NOMO-1 treated with DMSO at 0.1 percent for 48 hours (cell line): ENCODE data around the gene IPO5.
"Not testable (repeated sequence)": the region's sequence is repeated elsewhere in the genome, so short reads cannot be mapped to it uniquely, and the experiment has no call there.

ENCODE experiments used
- DNase-seq: peaks from one replicate; lab custom pipeline; 2025; ENCODE audit not compliant: unreplicated experiment; lab: John Stamatoyannopoulos, UW

Gene IPO5

DNA sequence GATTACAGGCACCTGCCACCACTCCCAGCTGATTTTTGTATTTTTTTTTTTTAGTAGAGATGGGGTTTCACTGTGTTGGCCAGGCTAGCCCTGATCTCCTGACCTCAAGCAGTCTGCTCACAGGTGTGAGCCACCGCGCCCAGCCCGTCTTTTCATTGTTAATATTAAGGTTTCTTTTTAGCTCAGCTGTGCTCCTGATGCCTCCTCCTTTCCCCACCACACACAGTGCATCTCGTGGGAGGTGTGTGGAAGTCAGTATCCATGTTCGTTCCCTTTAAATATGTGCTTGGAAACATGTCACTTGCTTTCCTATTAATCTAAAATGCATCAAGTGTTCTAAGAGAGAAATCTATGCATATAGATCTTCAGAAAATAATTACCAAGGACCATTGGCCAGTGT lies 53.5 kb downstream of the IPO5 start:
- no peak for DNase-seq

DNA sequence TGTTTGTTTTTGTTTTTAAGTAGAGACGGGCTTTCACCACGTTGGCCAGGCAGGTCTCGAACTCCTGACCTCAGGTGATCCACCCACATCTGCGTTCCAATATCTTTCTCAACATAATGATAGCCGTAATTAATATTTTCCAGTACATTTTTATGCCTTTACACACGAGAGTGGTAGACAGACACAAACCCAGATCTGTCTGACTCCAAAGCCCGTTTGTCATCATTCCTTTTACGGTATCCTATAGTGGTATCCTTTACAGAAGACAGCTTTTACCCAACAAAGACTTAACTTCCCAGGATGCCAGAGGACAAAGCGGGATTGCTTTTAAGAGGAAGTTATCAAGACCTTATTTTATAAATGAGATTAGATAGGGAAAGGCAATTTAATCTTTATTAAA lies 59.8 kb downstream of the IPO5 start:
- DNase-seq = no peak

- no peak for DNase-seq
Observed at GRCh38 chr13:98014766-98015165, 61.3 kb downstream of the IPO5 start.

GRCh38 chr13:98018293-98018692 lies 64.8 kb downstream of the IPO5 start:
- no peak for DNase-seq

DNA sequence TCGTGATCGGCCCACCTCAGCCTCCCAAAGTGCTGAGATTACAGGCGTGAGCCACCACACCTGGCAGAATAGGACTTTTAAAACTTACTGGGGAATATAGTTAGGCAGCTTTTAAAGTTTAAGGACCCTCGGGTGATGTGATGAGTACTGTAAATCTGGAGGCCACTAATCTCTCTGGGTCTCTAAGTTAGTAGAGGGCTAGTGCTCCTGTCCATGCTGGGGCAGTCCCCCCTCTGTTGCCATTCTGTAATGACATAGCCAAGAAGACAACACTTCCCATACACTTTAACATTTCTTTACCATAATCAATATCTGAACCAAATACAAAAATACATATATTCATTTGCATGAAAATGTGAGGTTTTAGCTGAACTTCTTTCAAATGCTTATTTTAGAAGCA lies 65.7 kb downstream of the IPO5 start:
- no peak for DNase-seq

DNA sequence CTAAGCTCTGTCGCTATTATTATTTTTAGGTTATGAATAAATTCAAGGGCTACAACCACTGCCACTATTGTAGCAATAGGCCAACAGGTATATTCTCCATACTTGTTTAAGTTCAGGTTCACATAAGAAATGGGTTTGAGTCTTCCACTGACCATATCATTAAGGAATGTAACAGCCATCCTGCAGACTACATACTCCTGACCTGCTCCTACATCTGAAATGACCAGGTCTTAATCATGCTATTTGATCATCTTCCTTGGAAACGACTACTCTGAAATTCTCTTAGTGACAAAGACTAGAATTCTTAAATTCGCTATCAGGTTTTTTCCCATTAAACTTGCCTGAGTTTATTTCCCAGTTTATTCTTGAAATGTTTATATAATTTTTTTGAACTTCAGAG lies 66.8 kb downstream of the IPO5 start:
- no peak for DNase-seq

DNA sequence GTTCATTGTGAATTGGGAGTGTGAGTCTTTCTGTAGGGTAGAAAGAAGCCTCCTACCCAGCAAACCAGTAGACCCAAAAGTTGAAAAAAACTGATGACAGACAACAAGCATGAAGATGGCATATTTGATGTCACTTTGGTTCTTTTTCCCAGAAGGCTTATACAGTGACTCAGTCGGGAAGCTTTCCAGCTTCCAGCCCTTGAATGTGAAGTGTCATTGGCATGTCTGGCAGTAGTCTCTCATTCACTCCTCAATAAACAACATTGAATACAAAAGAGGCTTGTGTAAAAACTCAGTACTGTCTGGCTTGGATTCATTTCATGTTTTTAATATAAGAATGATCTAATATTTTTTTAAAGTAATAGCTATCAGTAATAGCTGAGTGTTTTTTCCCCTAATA lies 68.7 kb downstream of the IPO5 start:
- no peak for DNase-seq

DNA sequence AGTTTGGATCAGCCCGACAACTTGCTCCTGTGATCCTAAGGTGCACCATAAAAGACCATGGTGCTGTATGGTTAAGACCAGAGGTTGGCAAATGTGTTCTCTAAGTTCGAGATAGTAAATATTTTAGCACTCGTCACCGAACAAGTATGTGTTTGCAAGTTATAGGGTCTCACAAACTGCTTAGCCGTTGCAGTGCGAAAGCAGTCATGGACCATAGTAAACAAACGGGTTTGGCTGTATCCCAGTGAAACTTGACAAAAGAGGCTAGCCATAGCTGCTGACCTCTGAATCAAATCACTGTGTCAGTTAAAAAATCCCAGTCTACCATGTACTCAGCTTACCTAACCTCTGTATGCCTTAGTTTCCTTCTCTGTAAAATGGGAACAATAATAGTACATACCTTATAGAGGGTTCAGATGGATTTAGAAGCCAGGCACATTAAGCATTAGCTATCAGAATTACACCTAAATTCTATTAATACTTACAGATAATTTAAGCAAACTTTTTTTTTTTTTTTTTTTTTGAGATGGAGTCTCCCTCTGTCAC lies 72.1 kb downstream of the IPO5 start:
- no peak for DNase-seq

- DNase-seq = no peak
Observed at GRCh38 chr13:98026457-98026857, 73.0 kb downstream of the IPO5 start.

GRCh38 chr13:98032168-98032567 lies 78.7 kb downstream of the IPO5 start:
- no peak for DNase-seq

DNA sequence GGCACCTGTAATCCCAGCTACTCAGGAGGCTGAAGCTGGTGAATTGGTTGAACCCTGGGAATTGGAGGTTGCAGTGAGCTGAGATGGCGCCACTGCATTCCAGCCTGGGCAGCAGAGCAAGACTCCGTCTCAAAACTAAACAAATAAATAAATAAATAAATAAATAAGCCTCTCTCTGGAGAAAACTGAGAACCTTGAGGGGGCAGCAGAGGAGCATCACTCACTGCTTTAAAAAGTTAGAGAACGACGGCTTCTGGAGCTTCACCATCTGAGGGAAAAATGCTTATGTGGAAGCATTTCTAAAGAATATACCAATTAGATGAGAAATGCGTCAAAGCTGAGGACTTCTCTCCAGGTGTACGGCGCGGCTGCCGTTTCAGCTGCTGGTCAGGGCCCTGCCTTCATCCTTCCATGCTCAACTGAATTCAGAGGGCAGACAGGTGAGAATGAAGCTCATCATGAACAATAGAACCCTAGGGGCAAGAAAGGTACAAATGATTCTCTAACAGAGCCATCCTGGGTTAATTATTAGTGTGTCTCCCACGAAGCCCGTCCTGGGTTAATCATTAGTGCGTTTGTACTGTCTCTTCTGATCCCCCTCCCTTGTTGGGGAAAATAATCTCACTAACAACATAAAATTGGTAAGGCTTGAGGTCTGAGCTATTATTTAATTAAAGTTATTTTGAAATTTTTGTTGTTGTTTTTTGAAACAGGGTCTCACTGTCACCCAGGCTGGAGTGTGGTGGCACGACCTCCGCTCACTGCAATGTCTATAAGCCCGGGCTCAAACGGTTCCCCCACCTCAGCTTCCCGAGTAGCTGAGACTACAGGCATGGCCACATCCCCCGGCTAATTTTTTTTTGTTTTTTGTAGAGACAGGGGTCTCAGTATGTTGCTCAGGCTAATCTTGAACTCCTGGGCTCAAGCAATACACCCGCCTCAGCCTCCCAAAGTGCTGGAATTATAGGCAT lies 80.1 kb downstream of the IPO5 start:
- no peak for DNase-seq

DNA sequence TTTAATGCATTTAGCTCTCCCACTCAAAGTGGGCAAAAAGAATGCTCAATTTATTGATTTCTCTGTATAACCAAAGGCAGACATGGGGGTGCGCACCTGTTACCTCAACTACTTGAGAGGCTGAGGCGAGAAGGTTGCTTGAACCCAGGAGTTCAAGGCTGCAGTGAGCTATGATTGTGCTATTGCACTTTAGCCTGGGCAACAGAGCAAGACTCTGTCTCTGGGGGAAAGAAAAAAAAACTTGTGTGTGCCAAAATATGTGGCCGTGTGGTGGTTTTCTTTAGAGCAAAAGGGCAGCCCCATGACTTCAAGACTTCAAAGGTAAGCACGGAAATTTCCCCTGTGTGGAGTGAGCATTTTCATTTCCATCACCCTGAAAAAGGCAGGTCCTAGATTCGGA lies 81.9 kb downstream of the IPO5 start:
- DNase-seq = no peak

DNA sequence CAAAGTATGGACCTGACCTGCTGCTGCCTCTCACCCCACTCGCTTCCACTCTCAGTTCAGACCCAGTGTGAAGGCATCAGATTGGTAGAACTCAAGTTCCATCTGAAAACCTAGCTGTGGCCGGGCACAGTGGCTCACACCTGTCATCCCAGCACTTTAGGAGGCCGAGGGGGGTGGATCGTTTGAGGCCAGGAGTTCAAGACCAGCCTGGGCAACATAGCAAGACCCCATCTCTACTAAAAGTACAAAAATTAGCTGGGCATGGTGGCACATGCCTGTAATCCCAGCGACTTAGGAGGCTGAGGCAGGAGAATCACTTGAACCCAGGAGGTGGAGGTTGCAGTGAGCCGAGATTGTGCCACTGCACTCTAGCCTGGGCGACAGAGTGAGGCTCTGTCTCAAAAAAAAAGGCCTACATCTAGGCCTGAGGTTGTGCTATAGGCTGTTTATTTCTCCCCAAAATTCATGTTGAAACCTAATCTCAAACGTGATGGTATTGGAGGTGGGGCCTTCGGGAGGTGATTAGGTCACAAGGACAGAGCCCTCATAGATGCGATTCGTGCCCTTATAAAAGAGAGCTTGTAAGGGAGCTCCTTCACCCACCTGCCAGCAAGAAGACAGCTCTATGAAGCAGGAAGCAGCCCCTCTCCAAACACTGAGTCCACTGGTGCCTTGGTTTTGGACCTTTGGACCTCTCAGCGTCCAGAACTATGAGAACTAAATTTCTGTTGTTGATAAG lies 83.3 kb downstream of the IPO5 start:
- DNase-seq = not testable (repeated sequence)

- DNase-seq = no peak
Observed at GRCh38 chr13:98039261-98039660, 85.8 kb downstream of the IPO5 start.

DNA sequence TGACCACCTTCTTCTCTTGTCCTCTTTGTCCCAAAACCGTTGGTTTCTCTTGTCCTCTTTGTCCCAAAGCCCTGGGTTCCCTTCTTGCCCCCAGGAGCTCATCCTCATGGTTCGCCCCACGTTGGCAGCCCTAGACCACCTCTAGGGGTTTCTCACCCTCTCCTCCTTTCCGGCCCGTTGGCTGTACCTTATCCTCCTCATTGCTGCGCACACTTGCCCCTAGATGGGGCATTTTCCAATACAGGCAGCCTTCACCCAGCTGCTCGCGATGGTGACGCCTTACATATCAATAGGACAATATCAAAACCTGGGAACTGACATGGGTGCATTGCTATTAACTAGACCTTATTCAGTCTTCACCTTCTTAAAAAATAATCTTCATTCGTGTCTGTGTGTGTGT lies 86.5 kb downstream of the IPO5 start:
- no peak for DNase-seq

DNA sequence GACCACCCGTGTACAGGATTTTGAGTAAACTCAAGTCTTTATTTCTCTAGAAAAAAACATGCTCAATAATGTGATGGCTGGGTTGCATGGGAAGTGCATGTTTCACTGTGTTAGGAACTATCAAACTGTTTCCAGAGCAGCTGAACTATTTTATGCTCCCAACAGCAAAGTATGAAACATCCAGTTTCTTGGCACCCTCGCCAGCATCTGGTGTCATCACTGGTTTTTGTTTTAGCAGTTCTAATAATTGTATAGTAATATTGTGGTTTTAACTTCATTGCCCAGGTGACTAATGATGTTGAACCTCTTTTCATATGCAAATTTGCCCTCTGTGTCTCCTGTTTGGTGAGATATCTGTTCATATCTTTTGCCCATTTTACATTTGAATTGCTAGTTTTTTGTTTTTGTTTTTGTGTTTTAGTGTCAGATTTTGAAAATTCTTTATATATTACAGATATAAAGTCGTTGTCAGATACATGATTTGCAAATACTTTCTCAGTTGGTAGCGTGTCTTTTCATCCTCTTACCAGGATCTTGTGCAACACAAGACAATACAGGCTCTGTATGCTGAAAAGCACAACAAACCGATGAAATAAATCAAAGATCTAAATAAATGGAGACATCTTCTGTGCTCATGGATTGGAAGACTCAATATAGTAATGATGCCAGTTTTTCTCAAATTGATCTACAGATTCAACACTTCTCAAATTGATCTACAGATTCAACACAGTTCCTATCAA lies 87.8 kb downstream of the IPO5 start:
- no peak for DNase-seq

GRCh38 chr13:98044301-98044700 lies 90.8 kb downstream of the IPO5 start:
- DNase-seq = no peak

DNA sequence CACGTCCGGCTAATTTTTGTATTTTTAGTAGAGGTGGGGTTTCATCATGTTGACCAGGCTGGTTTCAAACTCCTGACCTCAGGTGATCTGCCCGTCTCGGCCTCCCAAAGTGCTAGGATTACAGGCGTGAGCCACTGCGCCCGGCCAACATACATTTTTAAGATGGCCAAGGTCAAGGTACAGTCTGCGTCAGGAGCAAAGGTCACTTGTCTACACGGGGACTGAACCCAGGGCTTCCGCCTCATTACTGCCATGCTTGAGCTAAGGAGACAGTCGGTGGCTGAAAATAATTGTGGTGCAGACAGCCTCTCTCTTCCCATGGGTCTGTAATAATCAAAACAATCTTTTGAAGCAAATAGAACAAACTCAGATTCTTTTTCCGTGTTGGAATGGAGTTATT lies 94.3 kb downstream of the IPO5 start:
- DNase-seq = not testable (repeated sequence)

GRCh38 chr13:98048265-98048664 lies 94.8 kb downstream of the IPO5 start:
- DNase-seq = no peak

- no peak for DNase-seq
Observed at GRCh38 chr13:98050041-98050466, 96.6 kb downstream of the IPO5 start.

DNA sequence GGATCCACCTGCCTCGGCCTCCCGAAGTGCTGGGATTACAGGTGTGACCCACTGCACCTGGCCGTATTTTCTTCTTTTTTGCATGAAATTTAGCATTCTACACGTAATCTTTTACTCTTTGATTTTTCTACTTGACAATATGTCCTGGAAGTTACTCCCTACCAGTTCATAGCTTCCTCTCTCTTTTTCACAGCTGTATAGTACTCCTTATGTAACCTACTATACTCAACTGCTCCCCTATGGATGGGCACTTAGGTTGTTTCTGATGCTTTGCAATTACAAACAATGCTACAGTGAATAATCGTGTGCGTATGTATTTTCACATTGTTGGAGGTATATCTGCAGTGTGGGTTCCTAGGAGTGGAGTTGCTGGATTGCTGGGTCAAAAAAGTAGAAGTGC lies 98.9 kb downstream of the IPO5 start:
- no peak for DNase-seq
